Stimulated activated CD4-positive, alpha-beta T cell treated with anti-CD3 and anti-CD28 coated beads, Interleukin-1b, Interleukin-23, amount 100 ng/mL, for 4 hours (primary cell): Measurements from ENCODE around the gene DDAH2.

Source experiments
- DNase-seq, 2 donors: peaks; one replicate each; pipeline ENCODE4 v3.0.0-alpha.2; 2020; ENCODE audit warnings: low read depth in 2 of 2

DDAH2 gene

GRCh38 chr6:31690231-31691077 is 38.6 kb downstream of the DDAH2 start:
- no peak for DNase-seq

GRCh38 chr6:31689249-31690110 is 39.6 kb downstream of the DDAH2 start:
- no peak for DNase-seq

- DNase-seq: no peak
Measured at GRCh38 chr6:31687860-31688693, 41.0 kb downstream of the DDAH2 start.

GRCh38 chr6:31687321-31687720 is 41.8 kb downstream of the DDAH2 start:
- no peak for DNase-seq

GRCh38 chr6:31686483-31686882 is 42.6 kb downstream of the DDAH2 start:
- no peak for DNase-seq

GRCh38 chr6:31683591-31683990 is 45.5 kb downstream of the DDAH2 start:
- no peak for DNase-seq

- peak in 1 of 2 donors; percentile 39 for DNase-seq
Measured at GRCh38 chr6:31681135-31681671, 47.9 kb downstream of the DDAH2 start.

GRCh38 chr6:31680226-31681134 is 48.6 kb downstream of the DDAH2 start, which contains the start of gene LY6G5C:
Gene LY6G5C, minus strand, starts transcription at chr6:31681067. Its CDS starts 694 bp downstream, at chr6:31680373.
- peak in 1 of 2 donors; percentile 45 for DNase-seq

- no peak for DNase-seq
Measured at GRCh38 chr6:31677955-31678354, 51.1 kb downstream of the DDAH2 start.
